PC-3 (cell line): ENCODE results near the gene FAM222A.

ENCODE experiments used
- CTCF ChIP-seq: fragments of 300-600 bp; sonication (generic); conservative IDR thresholded peaks from 2 replicates; pipeline ENCODE4 v1.5.1; 2017; ENCODE audit warnings: antibody characterized with exemption, low read depth, mild to moderate bottlenecking, low read length
- EZH2phosphoT487 ChIP-seq: fragments of 300-600 bp; sonication (generic); IDR thresholded peaks from 2 replicates; pipeline ENCODE4 v1.6.1; 2018; ENCODE audit warnings: mild to moderate bottlenecking, antibody characterized with exemption, low read length, borderline replicate concordance

DNA sequence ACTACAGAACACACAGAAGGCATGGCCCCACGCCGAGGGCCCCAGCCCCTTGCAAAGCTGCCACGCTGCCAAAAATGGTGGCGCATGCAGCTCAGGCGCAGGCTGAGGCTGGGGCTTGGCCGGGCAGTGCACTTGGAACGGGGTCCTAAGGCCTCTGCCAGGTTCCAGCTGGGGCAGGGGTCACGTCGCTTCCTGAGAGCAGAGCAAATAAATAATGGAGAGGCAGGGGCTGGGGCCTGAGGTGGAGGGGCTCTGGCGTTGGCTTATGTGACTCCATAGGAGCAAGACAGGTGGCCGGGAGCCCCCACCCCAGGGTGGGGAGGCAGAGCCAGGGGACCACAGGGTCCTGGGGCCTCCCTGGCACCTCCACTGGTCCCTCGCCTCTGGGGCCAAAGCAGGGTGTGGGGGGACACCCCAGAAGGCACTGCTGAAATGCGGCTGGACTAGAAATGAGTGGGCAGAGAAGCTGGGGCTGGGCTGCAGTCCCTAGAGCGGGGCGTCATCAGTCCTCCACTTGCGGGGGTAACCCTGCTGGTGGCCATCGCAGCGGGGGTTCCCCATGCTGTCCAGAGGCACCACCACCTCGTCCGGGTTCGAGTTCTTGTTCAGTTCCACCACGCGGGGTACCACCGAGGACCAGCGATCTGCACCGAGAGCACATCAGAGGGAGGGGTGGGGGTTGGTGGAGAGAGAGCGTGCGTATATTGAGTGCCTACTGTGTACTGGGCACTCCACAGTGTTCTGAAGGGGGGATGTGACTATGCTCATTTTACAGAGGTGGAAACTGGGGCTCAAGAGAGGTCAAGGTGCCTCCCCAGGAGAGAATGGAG, 69.7 kb downstream of the FAM222A start:
- TF ChIP-seq CTCF (no peak), EZH2phosphoT487 (no peak)
